Measurements from ENCODE around the gene LZTR1. TPM values are rescaled to one million over a fixed set of nuclear protein-coding genes. Genes with fewer than 3 reads are reported as not detected.

The LZTR1 gene
- total and polyA plus RNA-seq, 2 experiments from 2014 or later = 29.7 to 80.1 TPM

DNA sequence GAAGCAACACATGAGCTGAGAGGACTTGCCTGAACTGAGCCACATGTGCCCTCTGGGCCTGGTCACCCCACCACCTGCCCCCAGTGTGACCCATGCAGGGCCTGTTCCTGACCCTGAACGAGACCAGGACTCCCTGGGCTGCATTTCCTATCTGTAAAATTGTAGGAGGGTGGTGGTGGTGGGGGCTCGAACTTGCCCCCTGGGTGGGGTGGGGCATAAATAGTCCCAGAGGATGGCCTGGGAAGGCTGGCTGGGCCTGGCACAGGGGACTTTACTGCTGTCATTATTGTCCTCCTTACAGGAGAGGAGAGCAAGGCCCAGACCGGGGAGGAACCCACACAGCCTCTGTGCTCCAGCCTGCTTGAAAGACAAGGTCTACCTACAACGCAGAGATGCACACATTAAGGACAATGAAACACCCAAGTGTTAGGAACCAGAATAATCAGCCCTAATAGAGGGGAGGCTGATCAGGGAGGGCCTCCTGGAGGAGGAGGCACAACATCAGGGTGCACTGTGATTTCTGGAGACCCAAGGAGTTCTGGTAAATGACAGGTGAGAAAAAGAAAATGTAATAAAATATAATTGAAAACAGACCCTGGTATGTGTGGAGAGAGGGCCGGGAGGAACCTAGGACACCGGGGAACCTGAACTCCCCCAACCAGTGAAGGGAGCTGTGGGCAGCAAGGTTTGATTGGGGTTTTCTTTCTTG lies 17.9 kb upstream of the LZTR1 start:
- H3K4me3 ChIP-seq = peak overlapping the region; percentile 60
- peak overlapping the region; percentile 65 for H3K4me2 ChIP-seq (ENCODE audit: unreplicated experiment)
- no peak for DNase-seq
- H3K9ac ChIP-seq = no peak overlapping the region
- no peak overlapping the region for H3K27ac ChIP-seq
- H3F3A ChIP-seq (ENCODE audit: insufficient read depth) = no peaks in the 10 kb centered on the region
- H3K36me3 ChIP-seq (ENCODE audit: low read depth) = no peaks in the 10 kb centered on the region
- peak; percentile 76 for TF ChIP-seq EZH2 (IDR thresholded peaks at IDR 0.05; ENCODE audit: insufficient read depth, poor library complexity, severe bottlenecking)
- TF ChIP-seq EZH2phosphoT487 (IDR thresholded peaks at IDR 0.05; ENCODE audit: insufficient read depth, low read depth) = 0 out of 2 replicates have a peak, but pooled peaks have one; percentile 51
- H3K79me2 ChIP-seq (ENCODE audit: insufficient read depth) = no peaks in the 10 kb centered on the region
- H3K4me1 ChIP-seq (ENCODE audit: insufficient read depth) = no peaks in the 10 kb centered on the region
- H3K27me3 ChIP-seq (replicated peaks; ENCODE audit: insufficient read depth) = peaks cover 7% of the 10 kb centered on the region; the same call in 1 of the 2 replicates
- H3K9me3 ChIP-seq (ENCODE audit: low read depth) = no peaks in the 10 kb centered on the region
- 55 to 56% methylated on average over 6 of the region's 6 CpGs for WGBS, 2 experiments (ENCODE audit: low coverage in 1 of 2, low lambda C conversion rate in 2 of 2, missing lambda C conversion rate in 2 of 2)
- no peaks in the 10 kb centered on the region for H4K20me1 ChIP-seq (ENCODE audit: insufficient read depth)
- in situ Hi-C loops (cut with MboI) = no loop called here
- no peak overlapping the region for H2AFZ ChIP-seq
- no peaks in the 10 kb centered on the region for H3K9me2 ChIP-seq (ENCODE audit: insufficient read depth)

DNA sequence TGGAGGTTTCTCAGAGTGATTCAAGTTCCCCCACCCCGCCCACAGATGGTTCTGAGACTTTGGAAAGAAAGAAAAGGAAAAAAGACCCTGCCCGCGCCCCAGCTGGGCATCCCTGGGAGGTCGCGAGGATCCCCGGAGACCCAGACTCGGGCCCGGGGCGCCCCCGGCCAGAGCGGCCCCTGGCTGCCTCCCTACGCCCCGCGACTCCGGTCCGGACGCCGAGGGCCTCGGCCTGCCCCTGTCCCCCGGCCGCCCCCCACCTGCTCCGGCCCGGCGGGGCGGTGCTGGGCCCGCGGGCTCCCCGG lies 17.3 kb upstream of the LZTR1 start:
- H3K4me3 ChIP-seq = peak overlapping the region; percentile 60
- no peak for DNase-seq
- no peaks in the 10 kb centered on the region for H3K36me3 ChIP-seq (ENCODE audit: low read depth)
- no peaks in the 10 kb centered on the region for H4K20me1 ChIP-seq (ENCODE audit: insufficient read depth)
- H3K4me2 ChIP-seq (ENCODE audit: unreplicated experiment) = peak overlapping the region; percentile 65
- no peaks in the 10 kb centered on the region for H3F3A ChIP-seq (ENCODE audit: insufficient read depth)
- no peak overlapping the region for H3K9ac ChIP-seq
- H3K27me3 ChIP-seq (replicated peaks; ENCODE audit: insufficient read depth) = peaks cover 7% of the 10 kb centered on the region; the same call in 1 of the 2 replicates
- no peak overlapping the region for H2AFZ ChIP-seq
- H3K4me1 ChIP-seq (ENCODE audit: insufficient read depth) = no peaks in the 10 kb centered on the region
- in situ Hi-C loops (cut with MboI) = no loop called here
- WGBS, 2 experiments (ENCODE audit: low coverage in 1 of 2, low lambda C conversion rate in 2 of 2, missing lambda C conversion rate in 2 of 2) = 6 to 8% methylated on average over 11 to 28 of the region's 28 CpGs
- no peak overlapping the region for H3K27ac ChIP-seq
- no peaks in the 10 kb centered on the region for H3K9me3 ChIP-seq (ENCODE audit: low read depth)
- no peak for TF ChIP-seq EZH2phosphoT487 (IDR thresholded peaks at IDR 0.05; ENCODE audit: insufficient read depth, low read depth)
- peak; percentile 18 for TF ChIP-seq EZH2 (IDR thresholded peaks at IDR 0.05; ENCODE audit: insufficient read depth, poor library complexity, severe bottlenecking)
- no peaks in the 10 kb centered on the region for H3K79me2 ChIP-seq (ENCODE audit: insufficient read depth)
- no peaks in the 10 kb centered on the region for H3K9me2 ChIP-seq (ENCODE audit: insufficient read depth)

DNA sequence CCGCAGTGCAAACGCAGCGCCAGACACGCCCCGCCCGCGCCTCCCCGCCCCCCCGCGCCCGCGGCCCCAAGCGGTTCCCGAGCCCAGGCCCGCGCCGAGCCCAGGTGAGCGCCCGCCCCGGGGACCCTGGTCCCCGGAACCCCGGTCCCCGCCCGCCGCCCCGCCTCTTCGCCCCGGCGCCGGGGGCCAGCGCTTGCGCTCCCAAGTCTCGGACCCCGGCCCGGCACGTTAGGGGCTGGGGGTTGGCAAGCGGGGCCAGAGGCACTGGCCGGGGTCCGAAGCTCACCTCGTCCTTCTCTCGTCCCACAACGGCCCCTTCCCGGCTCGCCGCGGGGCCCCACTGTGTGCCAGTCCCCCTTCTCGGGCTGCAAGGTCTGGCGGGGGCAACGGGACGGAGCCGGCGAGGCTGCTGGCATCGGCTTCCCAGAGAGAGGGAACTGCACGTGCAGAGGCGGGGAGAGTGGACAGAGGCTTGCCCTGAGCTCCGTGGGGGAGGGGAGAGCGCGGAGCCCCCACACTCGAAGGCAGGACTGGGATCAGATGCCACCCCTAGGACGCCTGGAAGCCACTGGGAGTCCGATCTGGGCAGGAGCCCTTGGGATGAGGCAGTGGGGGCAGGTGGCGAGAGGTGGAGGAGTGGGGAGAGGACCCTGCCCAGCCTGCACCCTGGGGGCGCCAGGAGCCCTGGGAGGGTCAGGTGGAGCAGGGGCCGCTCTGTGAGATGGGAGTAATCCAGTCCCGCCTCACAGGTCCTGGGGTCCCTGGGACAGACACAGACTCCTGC lies 16.8 kb upstream of the LZTR1 start:
- H3K27ac ChIP-seq = no peak overlapping the region
- in situ Hi-C loops (cut with MboI) = no loop called here
- WGBS, 2 experiments (ENCODE audit: low coverage in 1 of 2, low lambda C conversion rate in 2 of 2, missing lambda C conversion rate in 2 of 2) = 13 to 40% methylated on average over 19 to 56 of the region's 65 CpGs
- peak overlapping the region; percentile 65 for H3K4me2 ChIP-seq (ENCODE audit: unreplicated experiment)
- H3K9me3 ChIP-seq (ENCODE audit: low read depth) = no peaks in the 10 kb centered on the region
- TF ChIP-seq EZH2 (IDR thresholded peaks at IDR 0.05; ENCODE audit: insufficient read depth, poor library complexity, severe bottlenecking) = no peak
- TF ChIP-seq EZH2phosphoT487 (IDR thresholded peaks at IDR 0.05; ENCODE audit: insufficient read depth, low read depth) = no peak
- H3K9me2 ChIP-seq (ENCODE audit: insufficient read depth) = no peaks in the 10 kb centered on the region
- H4K20me1 ChIP-seq (ENCODE audit: insufficient read depth) = no peaks in the 10 kb centered on the region
- no peaks in the 10 kb centered on the region for H3K79me2 ChIP-seq (ENCODE audit: insufficient read depth)
- H3K27me3 ChIP-seq (replicated peaks; ENCODE audit: insufficient read depth) = peaks cover 7% of the 10 kb centered on the region; the same call in 1 of the 2 replicates
- no peaks in the 10 kb centered on the region for H3K4me1 ChIP-seq (ENCODE audit: insufficient read depth)
- H3F3A ChIP-seq (ENCODE audit: insufficient read depth) = no peaks in the 10 kb centered on the region
- no peaks in the 10 kb centered on the region for H3K36me3 ChIP-seq (ENCODE audit: low read depth)
- DNase-seq = no peak
- no peak overlapping the region for H3K9ac ChIP-seq
- H3K4me3 ChIP-seq = peak overlapping the region; percentile 59
- H2AFZ ChIP-seq = no peak overlapping the region

DNA sequence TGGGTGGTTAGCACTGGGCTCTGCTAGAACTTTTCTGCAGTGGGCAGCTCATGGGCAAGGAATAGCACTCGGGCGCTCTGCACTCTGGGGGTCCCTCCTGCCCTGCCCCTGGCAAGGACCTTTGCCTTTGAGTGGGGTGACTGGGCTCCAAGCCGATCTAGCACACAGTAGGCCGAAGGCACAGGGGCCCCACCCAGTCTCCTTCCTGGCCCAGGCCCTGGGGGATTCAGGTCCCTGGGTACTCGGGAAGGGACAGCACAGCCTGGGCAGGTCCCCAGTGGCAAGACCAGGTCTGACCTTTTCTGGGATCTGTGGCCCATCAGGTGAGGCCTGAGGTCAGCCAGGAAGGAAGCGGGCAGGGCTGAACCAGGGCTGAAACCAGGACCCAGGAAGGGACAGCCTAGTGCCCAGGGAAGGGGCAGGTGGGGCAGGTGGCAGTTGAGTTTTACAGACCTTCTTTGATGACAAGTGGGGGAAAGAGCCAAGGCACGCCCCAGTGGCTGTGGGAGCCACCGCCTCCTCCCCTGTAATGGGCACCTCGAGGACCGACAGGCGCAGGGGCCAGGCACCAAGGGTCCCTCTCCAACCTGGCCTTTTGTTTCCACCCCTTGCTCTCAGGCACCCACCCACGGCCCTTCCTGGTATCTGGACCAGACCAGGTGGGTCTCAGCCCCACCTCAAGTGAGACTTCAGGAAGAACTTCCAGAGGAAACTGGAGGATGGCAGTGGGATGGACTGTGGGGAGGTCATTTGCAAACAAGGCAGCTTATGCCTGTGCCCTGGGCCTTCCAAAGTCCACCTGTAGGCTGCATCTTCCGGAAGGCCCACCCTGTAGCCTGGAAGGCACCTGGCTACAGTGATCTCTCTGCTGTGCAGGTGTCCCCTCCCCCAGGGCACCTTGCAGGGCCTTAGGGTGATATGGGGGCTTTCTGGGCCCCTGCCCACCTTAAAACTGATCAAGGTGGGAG lies 15.9 kb upstream of the LZTR1 start:
- no peak for TF ChIP-seq EZH2phosphoT487 (IDR thresholded peaks at IDR 0.05; ENCODE audit: insufficient read depth, low read depth)
- TF ChIP-seq EZH2 (IDR thresholded peaks at IDR 0.05; ENCODE audit: insufficient read depth, poor library complexity, severe bottlenecking) = no peak

More for the DNA sequence above, 15.9 kb upstream of the LZTR1 start:
- Histone ChIP-seq H3K9me3 (ENCODE audit: low read depth) (no peaks in the 10 kb centered on the region), H3K79me2 (ENCODE audit: insufficient read depth) (no peaks in the 10 kb centered on the region), H3K27ac (no peak overlapping the region), H3K36me3 (ENCODE audit: low read depth) (no peaks in the 10 kb centered on the region), H3F3A (ENCODE audit: insufficient read depth) (no peaks in the 10 kb centered on the region), H3K9ac (no peak overlapping the region), H3K4me3 (no peak overlapping the region), H3K27me3 (replicated peaks; ENCODE audit: insufficient read depth) (peaks cover 7% of the 10 kb centered on the region; the same call in 1 of the 2 replicates), H3K4me1 (ENCODE audit: insufficient read depth) (no peaks in the 10 kb centered on the region), H3K9me2 (ENCODE audit: insufficient read depth) (no peaks in the 10 kb centered on the region), H3K4me2 (ENCODE audit: unreplicated experiment) (no peak overlapping the region), H2AFZ (no peak overlapping the region), H4K20me1 (ENCODE audit: insufficient read depth) (no peaks in the 10 kb centered on the region)
- 89 to 90% methylated on average over 13 of the region's 13 CpGs for WGBS, 2 experiments (ENCODE audit: low coverage in 1 of 2, low lambda C conversion rate in 2 of 2, missing lambda C conversion rate in 2 of 2)
- no peak for DNase-seq
- in situ Hi-C loops (cut with MboI) = no loop called here

Data from GM23248 (cell line).